ENCODE results near the gene CLEC1A.

- TF ChIP-seq CTCF (IDR thresholded peaks at IDR 0.05) (peak in 4 of 6 experiments; percentile 58 to 76 (median 64)), POLR2A (IDR thresholded peaks at IDR 0.05) (no peak)
Measured at GRCh38 chr12:10033783-10034545, 64.8 kb downstream of the CLEC1A start.
